Lower leg skin (tissue), 3 donors: Measurements from ENCODE around the gene LCE1A.

Experiments used
- CTCF ChIP-seq, 3 donors: fragments of 450-650 bp; IDR thresholded peaks; one replicate each; pipeline ENCODE4 v1.5.1; 2016; ENCODE audit warnings: antibody characterized with exemption in 3 of 3, mild to moderate bottlenecking in 3 of 3, moderate library complexity in 2 of 3
- POLR2A ChIP-seq, 2 donors: fragments of 450-650 bp; IDR thresholded peaks; one replicate each; pipeline ENCODE4 v1.6.1; 2016 to 2017; ENCODE audit warnings: antibody characterized with exemption in 2 of 2, mild to moderate bottlenecking in 1 of 2, moderate library complexity in 1 of 2

- TF ChIP-seq POLR2A (IDR thresholded peaks at IDR 0.05), result no peak
- TF ChIP-seq CTCF (IDR thresholded peaks at IDR 0.05), result no peak
Measured at GRCh38 chr1:152836870-152837269, 9.6 kb downstream of the LCE1A start.
